Activated CD8-positive, alpha-beta T cell treated with anti-CD3 and anti-CD28 coated beads for 36 hours (primary cell): Measurements from ENCODE around the gene MREG. TPM values are rescaled to one million over a fixed set of nuclear protein-coding genes. Genes with fewer than 3 reads are reported as not detected.

ENCODE experiments used
- ATAC-seq: fragments of 200-7000 bp; cut with Tn5 transposase; one replicate; pipeline ENCODE4 v1.10.0; 2021; ENCODE audit warnings: mild to moderate bottlenecking, moderate library complexity
- CTCF ChIA-PET: fragments of 350-600 bp; sonication (Branson Sonifier 250); formaldehyde crosslinking; loops from one replicate; lab custom pipeline; 2021; ENCODE audit warnings: antibody characterized with exemption; lab: Charles Lee
- POLR2A ChIA-PET: fragments of 350-600 bp; sonication (Branson Sonifier 250); formaldehyde crosslinking; loops from one replicate; lab custom pipeline; 2021; ENCODE audit warnings: antibody characterized with exemption; lab: Charles Lee
- DNase-seq: peaks from one replicate; pipeline ENCODE4 v3.0.0-alpha.2; 2020
- H3K27ac Mint-ChIP-seq: one replicate; pipeline ENCODE4 v1.8.0; 2021; ENCODE audit warnings: mild to moderate bottlenecking, mixed read lengths
- H3K27me3 Mint-ChIP-seq: one replicate; pipeline ENCODE4 v1.8.0; 2021; ENCODE audit warnings: mixed read lengths
- H3K36me3 Mint-ChIP-seq: one replicate; pipeline ENCODE4 v1.8.0; 2021; ENCODE audit warnings: low read depth, mixed read lengths
- H3K4me1 Mint-ChIP-seq: one replicate; pipeline ENCODE4 v1.8.0; 2021; ENCODE audit warnings: low read depth, mixed read lengths
- H3K4me3 Mint-ChIP-seq: one replicate; pipeline ENCODE4 v1.8.0; 2021; ENCODE audit warnings: mild to moderate bottlenecking, moderate library complexity, mixed read lengths
- H3K9me3 Mint-ChIP-seq: one replicate; pipeline ENCODE4 v1.8.0; 2021; ENCODE audit warnings: mixed read lengths
- CTCF ChIP-seq: fragments of 200-600 bp; IDR thresholded peaks from one replicate; pipeline ENCODE4 v1.8.0; 2022; ENCODE audit warnings: antibody characterized with exemption, mild to moderate bottlenecking
- intact Hi-C: fragments of 100-400 bp; cut with micrococcal nuclease; formaldehyde crosslinking; loops from one replicate; pipeline ENCODE4 v1.10.0; 2022
- total RNA-seq, 2 experiments: library from RNA; stranded (reverse); gene quantifications; one replicate each; pipeline ENCODE4 v1.2.3, GENCODE V29; 2021

MREG gene
- total RNA-seq, 2 experiments from 2014 or later, result 8.0 to 10.9 TPM

GRCh38 chr2:215951558-215951957, 61.8 kb downstream of the MREG start:
- ATAC-seq, result no peak
- no peak for TF ChIP-seq CTCF
- no peaks in the 10 kb centered on the region for H3K36me3 Mint-ChIP-seq
- no peak overlapping the region for H3K27ac Mint-ChIP-seq
- H3K4me1 Mint-ChIP-seq, result peaks cover 2% of the 10 kb centered on the region
- CTCF ChIA-PET, result interaction anchor here (0.8 to 4.4 kb wide), 9 partner anchors 14 to 83 kb away, joined by 3 to 89 read pairs (median 10); no protein-coding TSS in a partner anchor
- H3K27me3 Mint-ChIP-seq, result no peaks in the 10 kb centered on the region
- H3K9me3 Mint-ChIP-seq, result no peaks in the 10 kb centered on the region
- no peak overlapping the region for H3K4me3 Mint-ChIP-seq
- intact Hi-C loops, result loop anchor here (5.0 kb wide), 1 partner anchor 56 kb away; no protein-coding TSS in a partner anchor
- POLR2A ChIA-PET, result no interaction called here
- DNase-seq, result no peak

DNA sequence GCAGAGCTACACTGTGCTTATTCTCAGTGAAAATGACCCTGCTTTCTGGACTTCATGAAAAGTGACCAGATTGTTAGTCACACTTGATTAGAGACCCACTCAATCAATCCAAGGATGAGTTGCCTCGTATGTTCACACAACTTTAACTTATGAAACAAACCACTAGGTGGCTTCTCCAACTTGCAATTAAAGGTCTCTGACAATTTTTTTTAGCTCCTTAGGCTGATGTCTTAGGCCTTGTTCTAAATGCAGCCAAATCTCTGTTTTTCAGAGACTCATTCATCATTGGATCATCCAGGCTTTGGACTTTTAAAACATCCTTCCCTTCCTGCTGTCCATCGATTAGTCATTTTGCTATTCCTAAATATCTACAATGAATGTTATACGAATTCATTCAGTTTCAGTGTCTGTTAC, 63.4 kb downstream of the MREG start:
- intact Hi-C loops, result loop anchor here (1.0 to 5.0 kb wide), 2 partner anchors 57 to 73 kb away; no protein-coding TSS in a partner anchor
- ChIA-PET POLR2A (no interaction called here), CTCF (interaction anchor here (0.6 to 4.4 kb wide), 23 partner anchors 9 to 110 kb away, joined by 3 to 89 read pairs (median 4); no protein-coding TSS in a partner anchor)
- no peak overlapping the region for H3K27ac Mint-ChIP-seq
- H3K36me3 Mint-ChIP-seq, result peaks cover under 1% of the 10 kb centered on the region
- ATAC-seq, result peak; percentile 84
- TF ChIP-seq CTCF, result peak; percentile 5
- DNase-seq, result no peak
- H3K27me3 Mint-ChIP-seq, result no peaks in the 10 kb centered on the region
- peaks cover 2% of the 10 kb centered on the region for H3K4me1 Mint-ChIP-seq
- H3K9me3 Mint-ChIP-seq, result no peaks in the 10 kb centered on the region
- H3K4me3 Mint-ChIP-seq, result no peak overlapping the region

GRCh38 chr2:215948051-215948450, 65.3 kb downstream of the MREG start:
- TF ChIP-seq CTCF, result no peak
- DNase-seq, result no peak
- intact Hi-C loops, result no loop called here
- Mint-ChIP-seq H3K27ac (no peak overlapping the region), H3K9me3 (no peaks in the 10 kb centered on the region), H3K4me1 (peaks cover 2% of the 10 kb centered on the region), H3K27me3 (no peaks in the 10 kb centered on the region), H3K4me3 (no peak overlapping the region), H3K36me3 (peaks cover 9% of the 10 kb centered on the region)
- ChIA-PET CTCF (interaction anchor here (1.3 to 5.2 kb wide), 3 partner anchors 17 to 77 kb away, joined by 4 to 30 read pairs (median 28); no protein-coding TSS in a partner anchor), POLR2A (no interaction called here)
- ATAC-seq, result no peak

GRCh38 chr2:215946586-215946985, 66.8 kb downstream of the MREG start:
- H3K4me3 Mint-ChIP-seq, result no peak overlapping the region
- no peaks in the 10 kb centered on the region for H3K27me3 Mint-ChIP-seq
- CTCF ChIA-PET, result interaction anchor here (1.5 to 5.2 kb wide), 3 partner anchors 16 to 77 kb away, joined by 4 to 30 read pairs (median 28); no protein-coding TSS in a partner anchor
- intact Hi-C loops, result no loop called here
- no peak overlapping the region for H3K27ac Mint-ChIP-seq
- peaks cover 9% of the 10 kb centered on the region for H3K36me3 Mint-ChIP-seq
- ATAC-seq (no peak), DNase-seq (no peak)
- TF ChIP-seq CTCF, result no peak
- POLR2A ChIA-PET, result no interaction called here
- H3K4me1 Mint-ChIP-seq, result peaks cover 2% of the 10 kb centered on the region
- H3K9me3 Mint-ChIP-seq, result no peaks in the 10 kb centered on the region

DNA sequence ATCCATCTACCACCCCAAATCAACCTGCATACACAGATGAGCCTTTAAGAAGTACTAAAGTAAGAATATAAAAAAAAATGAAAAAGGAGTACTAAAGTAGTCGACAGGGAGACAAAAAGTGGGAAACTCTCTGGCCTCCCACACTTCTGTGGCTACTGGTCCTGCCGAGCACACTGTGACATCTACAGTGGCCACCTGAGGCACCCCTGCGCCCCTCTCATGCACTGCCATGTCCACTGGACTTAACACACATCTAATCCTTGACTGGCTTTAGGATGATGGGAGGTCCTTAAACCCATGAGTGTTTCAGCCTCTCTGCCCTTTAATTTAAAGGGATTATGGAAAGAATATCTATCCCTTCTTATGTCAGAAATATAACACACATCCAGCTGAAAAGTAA, 71.2 kb downstream of the MREG start:
- no peaks in the 10 kb centered on the region for H3K4me1 Mint-ChIP-seq
- TF ChIP-seq CTCF, result no peak
- intact Hi-C loops, result no loop called here
- peaks cover 9% of the 10 kb centered on the region for H3K36me3 Mint-ChIP-seq
- H3K27ac Mint-ChIP-seq, result no peak overlapping the region
- ChIA-PET CTCF (interaction anchor here (1.3 to 1.7 kb wide), 2 partner anchors 8 to 11 kb away, joined by 3 to 9 read pairs; no protein-coding TSS in a partner anchor), POLR2A (no interaction called here)
- ATAC-seq, result no peak
- DNase-seq, result no peak
- H3K27me3 Mint-ChIP-seq, result no peaks in the 10 kb centered on the region
- H3K4me3 Mint-ChIP-seq, result no peak overlapping the region
- no peaks in the 10 kb centered on the region for H3K9me3 Mint-ChIP-seq
